ENCODE data around the gene MMP17.

DNA sequence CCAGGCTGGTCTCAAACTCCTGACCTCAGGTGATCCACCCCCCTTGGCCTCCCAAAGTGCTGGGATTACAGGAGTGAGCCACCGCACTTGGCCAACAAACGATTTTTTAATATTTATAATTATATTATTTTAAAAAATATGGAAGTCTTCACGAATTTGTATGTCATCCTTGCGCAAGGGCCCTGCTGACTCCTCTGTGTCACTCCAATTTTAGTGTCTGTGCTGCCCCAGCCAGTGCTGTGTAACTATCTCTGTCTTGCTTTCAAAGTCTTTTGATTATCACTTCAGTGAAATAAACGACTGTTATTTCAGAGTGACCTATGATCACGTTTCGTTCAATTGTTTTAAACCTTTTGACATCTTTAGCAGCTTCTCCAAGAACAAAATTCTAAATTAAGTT, 13.1 kb upstream of the MMP17 start:
- TF ChIP-seq, protein P1, sequence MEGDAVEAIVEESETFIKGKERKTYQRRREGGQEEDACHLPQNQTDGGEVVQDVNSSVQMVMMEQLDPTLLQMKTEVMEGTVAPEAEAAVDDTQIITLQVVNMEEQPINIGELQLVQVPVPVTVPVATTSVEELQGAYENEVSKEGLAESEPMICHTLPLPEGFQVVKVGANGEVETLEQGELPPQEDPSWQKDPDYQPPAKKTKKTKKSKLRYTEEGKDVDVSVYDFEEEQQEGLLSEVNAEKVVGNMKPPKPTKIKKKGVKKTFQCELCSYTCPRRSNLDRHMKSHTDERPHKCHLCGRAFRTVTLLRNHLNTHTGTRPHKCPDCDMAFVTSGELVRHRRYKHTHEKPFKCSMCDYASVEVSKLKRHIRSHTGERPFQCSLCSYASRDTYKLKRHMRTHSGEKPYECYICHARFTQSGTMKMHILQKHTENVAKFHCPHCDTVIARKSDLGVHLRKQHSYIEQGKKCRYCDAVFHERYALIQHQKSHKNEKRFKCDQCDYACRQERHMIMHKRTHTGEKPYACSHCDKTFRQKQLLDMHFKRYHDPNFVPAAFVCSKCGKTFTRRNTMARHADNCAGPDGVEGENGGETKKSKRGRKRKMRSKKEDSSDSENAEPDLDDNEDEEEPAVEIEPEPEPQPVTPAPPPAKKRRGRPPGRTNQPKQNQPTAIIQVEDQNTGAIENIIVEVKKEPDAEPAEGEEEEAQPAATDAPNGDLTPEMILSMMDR (IDR thresholded peaks at IDR 0.05; ENCODE audit: poor library complexity) = no peak
- TF ChIP-seq EZH2 (IDR thresholded peaks at IDR 0.05; ENCODE audit: borderline replicate concordance) (no peak), EZH2phosphoT487 (IDR thresholded peaks at IDR 0.05; ENCODE audit: low read depth, severe bottlenecking, unreplicated experiment) (no peak)
